HG03139 (cell line): ENCODE results near the gene SPEN.
"Not testable (repeated sequence)": the region's sequence is repeated elsewhere in the genome, so short reads cannot be mapped to it uniquely, and the experiment has no call there.

Source experiments
- ATAC-seq: cut with Tn5 transposase; IDR thresholded peaks from one replicate; pipeline ENCODE4 v1.9.1; 2021; ENCODE audit not compliant: unreplicated experiment

The SPEN gene

DNA sequence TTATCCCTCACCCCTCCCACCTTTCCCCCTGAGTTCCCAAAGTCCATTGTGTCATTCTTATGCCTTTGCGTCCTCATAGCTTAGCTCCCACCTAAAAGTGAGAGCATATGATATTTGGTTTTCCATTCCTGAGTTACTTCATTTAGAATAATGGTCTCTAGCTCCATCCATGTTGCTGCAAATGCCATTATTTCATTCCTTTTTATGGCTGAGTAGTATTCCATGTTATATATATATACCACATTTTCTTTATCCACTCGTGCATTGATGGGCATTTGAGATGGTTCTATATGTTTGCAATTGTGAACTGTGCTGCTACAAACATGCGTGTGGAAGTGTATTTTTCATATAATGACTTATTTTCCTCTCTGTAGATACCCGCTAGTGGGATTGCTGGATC, 130.4 kb downstream of the SPEN start:
- not testable (repeated sequence) for ATAC-seq

DNA sequence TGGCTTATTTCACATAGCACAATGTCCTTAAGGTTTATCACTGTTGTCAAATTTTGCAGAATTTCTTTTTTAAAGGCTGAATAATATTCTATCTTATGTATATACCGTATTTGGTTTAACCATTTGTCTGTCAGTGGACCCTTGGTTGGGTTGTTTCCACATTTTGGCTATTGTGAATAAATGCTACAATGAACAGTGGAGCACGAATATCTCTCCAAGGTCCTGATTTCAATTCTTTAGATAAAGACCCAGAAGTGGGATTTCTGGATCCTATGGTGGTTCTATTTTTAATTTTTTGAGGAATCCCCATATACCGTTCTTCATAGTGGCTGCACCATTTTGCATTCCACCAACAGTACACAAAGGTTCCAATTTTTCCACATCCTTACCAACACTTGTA, 134.2 kb downstream of the SPEN start:
- no peak for ATAC-seq

DNA sequence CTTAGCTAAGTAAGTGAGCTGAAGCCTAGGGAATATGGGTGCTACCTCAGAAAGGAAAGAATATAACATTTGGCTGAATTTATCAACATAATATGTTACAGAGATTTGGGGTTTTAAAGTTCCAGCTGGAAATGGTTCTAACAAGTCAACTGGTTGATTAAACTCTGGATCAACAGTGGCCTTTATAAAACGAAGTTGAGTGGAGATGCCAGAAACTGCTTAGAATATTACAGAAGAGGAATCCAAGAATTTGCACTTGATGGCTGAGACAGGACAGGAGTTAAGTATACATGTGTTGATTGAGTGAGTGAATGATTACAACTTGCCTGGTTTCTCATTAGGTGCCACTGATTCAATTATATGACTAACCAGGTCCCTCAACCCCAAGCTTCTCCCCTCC, 135.8 kb downstream of the SPEN start:
- ATAC-seq: no peak

DNA sequence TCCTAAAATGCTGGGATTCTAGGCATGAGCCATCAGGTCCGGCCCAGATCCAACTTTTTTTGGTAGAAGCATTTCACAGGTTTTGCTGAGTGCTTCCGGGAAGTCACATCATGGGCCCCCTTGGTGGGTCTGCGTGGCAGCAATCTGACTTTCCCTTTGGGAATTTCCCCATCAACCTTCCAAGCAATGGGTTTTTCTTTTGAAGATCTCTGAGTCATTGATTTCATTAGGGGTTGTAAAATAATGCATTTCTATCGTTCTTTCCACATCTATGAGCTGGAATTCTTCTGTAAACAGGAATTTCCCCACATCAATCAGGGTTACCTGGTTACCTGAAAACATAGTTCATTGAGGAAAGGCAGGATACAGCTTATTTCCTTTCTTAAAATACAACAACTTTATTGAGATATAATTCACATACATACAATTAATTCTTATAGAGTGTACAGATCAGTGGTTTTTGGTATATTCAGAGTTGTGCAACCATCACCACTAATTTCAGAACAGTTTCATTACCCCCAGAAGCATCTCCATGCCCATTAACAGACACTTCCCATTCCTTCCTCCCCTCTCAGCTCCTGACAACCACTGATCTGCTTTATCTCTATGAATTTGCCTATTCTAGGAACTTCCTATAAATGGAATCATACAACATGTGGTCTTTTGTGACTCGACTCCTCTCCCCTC, 138.2 kb downstream of the SPEN start:
- ATAC-seq: no peak

DNA sequence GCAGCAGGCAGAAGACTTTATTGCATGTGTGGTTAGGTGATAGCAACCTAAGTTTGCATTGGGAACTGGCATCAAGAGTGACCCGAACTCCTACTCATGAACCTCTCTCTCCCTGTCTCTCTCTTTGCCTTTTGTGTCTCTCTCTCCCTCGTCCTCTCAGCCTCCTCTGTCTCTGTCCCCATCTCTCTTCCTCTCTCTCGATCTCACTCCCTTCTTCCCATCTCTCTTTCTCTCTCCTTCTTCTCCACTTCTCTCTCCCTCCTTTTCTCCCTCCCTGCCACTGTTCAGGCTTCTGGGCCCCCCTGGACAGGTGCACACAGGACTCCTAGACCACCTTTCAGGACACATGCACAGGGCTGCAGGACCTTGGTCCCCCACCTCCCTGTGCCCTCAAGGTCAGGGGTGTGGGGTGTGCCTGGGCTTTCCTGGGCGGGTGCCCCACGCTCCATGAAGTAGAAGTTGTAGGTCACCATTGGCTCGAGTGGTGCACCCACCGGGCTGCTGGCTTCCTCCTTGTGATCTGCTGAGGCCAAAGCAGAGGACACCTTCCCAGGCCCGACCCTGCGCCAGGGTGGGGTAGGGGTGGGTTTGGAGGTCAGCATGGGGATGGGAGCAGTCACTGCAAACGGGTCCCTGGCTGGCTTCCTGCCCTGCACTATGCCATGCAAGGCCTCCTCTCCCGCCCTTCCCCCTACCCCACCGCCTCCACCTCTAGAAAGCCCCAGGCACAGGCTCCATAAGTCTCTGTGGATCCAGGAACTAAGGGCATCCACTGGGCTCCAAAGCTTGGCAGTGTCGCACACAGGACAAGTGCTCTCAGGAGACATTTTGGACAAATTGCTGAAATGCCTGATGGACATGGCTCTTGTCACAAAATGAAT, 141.6 kb downstream of the SPEN start:
- ATAC-seq: no peak

DNA sequence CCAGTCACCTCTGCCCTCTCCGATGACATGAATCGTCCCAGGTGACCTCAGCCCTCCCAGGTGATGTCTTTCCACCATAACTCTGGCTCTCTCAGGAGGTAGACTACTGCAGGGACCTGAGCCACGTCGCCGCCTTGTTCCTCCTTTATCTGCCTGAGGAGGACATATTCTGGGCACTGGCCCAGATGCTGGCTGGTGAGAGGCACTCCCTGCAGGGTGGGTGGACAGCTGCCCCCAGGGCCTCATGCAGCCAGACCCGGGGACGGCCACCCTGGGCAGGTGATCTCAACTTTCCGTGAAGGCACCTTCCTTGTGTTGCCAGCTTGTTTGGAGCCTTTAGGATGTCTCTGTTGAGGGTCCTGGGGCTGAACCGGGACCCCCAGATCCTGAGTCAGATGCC, 142.3 kb downstream of the SPEN start:
- no peak for ATAC-seq
